HEK293 (cell line): ENCODE data around the gene TANGO6.

Source experiments
- TCF7L2 ChIP-seq: IDR thresholded peaks from 2 replicates; pipeline ENCODE4 v1.6.1; 2011; ENCODE audit warnings: low read depth, mild to moderate bottlenecking, inconsistent platforms, low read length, moderate library complexity, borderline replicate concordance
- ZBTB20 ChIP-seq: fragments of 450-650 bp; formaldehyde crosslinking; IDR thresholded peaks from 2 replicates; pipeline ENCODE4 v1.5.1; 2016; ENCODE audit warnings: missing biosample characterization, missing genetic modification characterization
- ZEB2 ChIP-seq: fragments of 450-650 bp; formaldehyde crosslinking; IDR thresholded peaks from 2 replicates; pipeline ENCODE4 v1.5.1; 2016; ENCODE audit warnings: missing biosample characterization, missing genetic modification characterization
- ZNF514 ChIP-seq: fragments of 450-650 bp; formaldehyde crosslinking; IDR thresholded peaks from 2 replicates; pipeline ENCODE4 v1.5.1; 2016; ENCODE audit warnings: missing biosample characterization, missing genetic modification characterization
- ZNF639 ChIP-seq: fragments of 450-650 bp; formaldehyde crosslinking; IDR thresholded peaks from 2 replicates; pipeline ENCODE4 v1.5.1; 2016; ENCODE audit warnings: missing biosample characterization, missing genetic modification characterization
- TF ChIP-seq, protein P1 (sequence below): fragments of 450-650 bp; formaldehyde crosslinking; IDR thresholded peaks from 2 replicates; pipeline ENCODE4 v1.5.1; 2016; ENCODE audit warnings: missing biosample characterization, missing genetic modification characterization

DNA sequence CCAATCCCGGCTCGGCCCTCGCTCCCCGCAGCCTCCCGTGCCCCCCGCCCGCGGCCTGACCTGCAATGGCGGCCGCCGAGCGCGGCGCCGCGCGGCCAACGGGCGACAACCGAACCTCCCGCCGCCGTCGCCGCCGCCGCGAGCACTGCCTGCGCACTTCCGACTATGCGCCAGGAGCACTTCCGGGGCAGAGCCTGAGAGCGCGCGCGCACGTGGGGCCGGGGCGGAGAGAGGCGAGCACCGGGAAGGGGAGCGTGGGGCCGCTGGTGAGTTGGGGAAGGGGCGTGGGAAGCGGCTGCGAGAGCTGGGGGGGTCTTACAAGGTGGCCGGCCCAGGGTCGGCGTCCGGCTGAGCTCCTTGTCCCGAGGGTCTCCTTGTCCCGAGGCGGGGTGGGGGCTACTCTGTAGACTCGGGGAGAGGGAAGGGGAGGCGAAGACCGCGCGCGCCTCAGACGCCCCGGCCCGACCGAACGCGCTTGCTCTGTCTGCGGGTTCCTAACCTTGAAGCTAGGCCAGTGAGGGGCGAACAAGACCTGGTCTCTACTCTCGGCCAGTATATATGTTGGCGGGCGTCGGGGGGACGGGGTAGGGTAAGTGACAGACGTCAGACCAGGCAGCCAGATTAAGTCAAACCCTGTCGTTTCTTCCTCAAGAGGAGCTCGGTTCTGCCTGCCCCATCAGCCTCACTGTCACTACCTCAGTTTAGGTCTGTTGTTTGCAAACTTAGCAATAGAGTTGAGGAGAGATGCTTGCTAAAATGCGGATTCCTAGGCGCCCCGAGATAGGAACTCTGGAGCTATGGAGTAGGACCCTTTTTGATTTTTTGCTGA is 289.3 kb downstream of the TANGO6 start, which contains the start of the genes CHTF8 and UTP4:
- peak; percentile 40; the same call in 1 of the 2 replicates for TF ChIP-seq ZBTB20 (tag by site-specific recombination)
- TF ChIP-seq ZNF514 (tag by site-specific recombination) = no peak
- TF ChIP-seq, protein P1, sequence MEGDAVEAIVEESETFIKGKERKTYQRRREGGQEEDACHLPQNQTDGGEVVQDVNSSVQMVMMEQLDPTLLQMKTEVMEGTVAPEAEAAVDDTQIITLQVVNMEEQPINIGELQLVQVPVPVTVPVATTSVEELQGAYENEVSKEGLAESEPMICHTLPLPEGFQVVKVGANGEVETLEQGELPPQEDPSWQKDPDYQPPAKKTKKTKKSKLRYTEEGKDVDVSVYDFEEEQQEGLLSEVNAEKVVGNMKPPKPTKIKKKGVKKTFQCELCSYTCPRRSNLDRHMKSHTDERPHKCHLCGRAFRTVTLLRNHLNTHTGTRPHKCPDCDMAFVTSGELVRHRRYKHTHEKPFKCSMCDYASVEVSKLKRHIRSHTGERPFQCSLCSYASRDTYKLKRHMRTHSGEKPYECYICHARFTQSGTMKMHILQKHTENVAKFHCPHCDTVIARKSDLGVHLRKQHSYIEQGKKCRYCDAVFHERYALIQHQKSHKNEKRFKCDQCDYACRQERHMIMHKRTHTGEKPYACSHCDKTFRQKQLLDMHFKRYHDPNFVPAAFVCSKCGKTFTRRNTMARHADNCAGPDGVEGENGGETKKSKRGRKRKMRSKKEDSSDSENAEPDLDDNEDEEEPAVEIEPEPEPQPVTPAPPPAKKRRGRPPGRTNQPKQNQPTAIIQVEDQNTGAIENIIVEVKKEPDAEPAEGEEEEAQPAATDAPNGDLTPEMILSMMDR (tag by site-specific recombination) = 0 out of 2 replicates have a peak, but pooled peaks have one; percentile 9
- TF ChIP-seq ZEB2 (tag by site-specific recombination) = peak; percentile 60
- no peak for TF ChIP-seq TCF7L2
- no peak for TF ChIP-seq ZNF639 (tag by site-specific recombination)
